ENCODE data around the gene KRT77. TPM values are rescaled to one million over a fixed set of nuclear protein-coding genes. Genes with fewer than 3 reads are reported as not detected.

Gene KRT77
- total RNA-seq, 6 donors from 2014 or later: not detected

DNA sequence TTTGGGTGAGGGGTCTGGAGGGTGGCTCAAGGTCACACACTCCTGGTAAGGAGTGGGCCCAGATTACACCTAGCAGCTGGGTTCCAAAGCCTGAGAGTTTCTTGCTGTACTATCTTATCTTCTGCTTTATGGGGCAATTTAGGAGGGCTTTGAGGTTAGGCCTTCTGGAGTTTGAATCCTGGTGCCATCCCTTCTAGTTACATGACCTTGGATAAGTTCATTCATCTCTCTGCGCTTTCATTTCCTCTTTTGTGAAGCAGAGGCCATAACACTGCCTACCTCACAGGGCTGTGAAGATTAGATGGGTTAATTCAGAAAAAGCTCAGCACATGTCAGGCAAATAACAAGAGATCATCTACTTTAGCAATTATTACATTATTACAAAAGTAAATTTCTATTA is 7.4 kb upstream of the KRT77 start:
- ATAC-seq (ENCODE audit: low FRiP score in 2 of 2) (no peak), DNase-seq (no peak)
- H3K27ac ChIP-seq: no peak overlapping the region
- TF ChIP-seq EP300 (IDR thresholded peaks at IDR 0.05) (no peak), POLR2A (IDR thresholded peaks at IDR 0.05) (no peak), POLR2AphosphoS5 (IDR thresholded peaks at IDR 0.05) (no peak)
- TF ChIP-seq, protein P1, sequence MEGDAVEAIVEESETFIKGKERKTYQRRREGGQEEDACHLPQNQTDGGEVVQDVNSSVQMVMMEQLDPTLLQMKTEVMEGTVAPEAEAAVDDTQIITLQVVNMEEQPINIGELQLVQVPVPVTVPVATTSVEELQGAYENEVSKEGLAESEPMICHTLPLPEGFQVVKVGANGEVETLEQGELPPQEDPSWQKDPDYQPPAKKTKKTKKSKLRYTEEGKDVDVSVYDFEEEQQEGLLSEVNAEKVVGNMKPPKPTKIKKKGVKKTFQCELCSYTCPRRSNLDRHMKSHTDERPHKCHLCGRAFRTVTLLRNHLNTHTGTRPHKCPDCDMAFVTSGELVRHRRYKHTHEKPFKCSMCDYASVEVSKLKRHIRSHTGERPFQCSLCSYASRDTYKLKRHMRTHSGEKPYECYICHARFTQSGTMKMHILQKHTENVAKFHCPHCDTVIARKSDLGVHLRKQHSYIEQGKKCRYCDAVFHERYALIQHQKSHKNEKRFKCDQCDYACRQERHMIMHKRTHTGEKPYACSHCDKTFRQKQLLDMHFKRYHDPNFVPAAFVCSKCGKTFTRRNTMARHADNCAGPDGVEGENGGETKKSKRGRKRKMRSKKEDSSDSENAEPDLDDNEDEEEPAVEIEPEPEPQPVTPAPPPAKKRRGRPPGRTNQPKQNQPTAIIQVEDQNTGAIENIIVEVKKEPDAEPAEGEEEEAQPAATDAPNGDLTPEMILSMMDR (IDR thresholded peaks at IDR 0.05): no peak
- no peaks in the 10 kb centered on the region for H3K36me3 ChIP-seq
- H3K4me3 ChIP-seq: no peak overlapping the region
- WGBS, 2 donors: 56 to 100% methylated on average over 1 of the region's 1 CpG
- peaks cover 0 to 28% (median 6%) of the 10 kb centered on the region in 4 donors for H3K27me3 ChIP-seq
- no peaks in the 10 kb centered on the region for H3K9me3 ChIP-seq
- peaks cover 0 to 11% (median 5%) of the 10 kb centered on the region in 4 donors for H3K4me1 ChIP-seq

- 48 to 57% methylated on average over 4 of the region's 4 CpGs for WGBS, 2 donors
- DNase-seq: no peak
- Histone ChIP-seq H3K4me1 (no peaks in the 10 kb centered on the region), H3K27ac (no peak overlapping the region), H3K27me3 (peaks cover 0 to 5% (median 0%) of the 10 kb centered on the region in 4 donors), H3K4me3 (no peak overlapping the region), H3K9me3 (no peaks in the 10 kb centered on the region), H3K36me3 (no peaks in the 10 kb centered on the region)
- no peak for ATAC-seq (ENCODE audit: low FRiP score in 2 of 2)
- no peak for TF ChIP-seq POLR2A (IDR thresholded peaks at IDR 0.05)
- TF ChIP-seq POLR2AphosphoS5 (IDR thresholded peaks at IDR 0.05): no peak
- no peak for TF ChIP-seq EP300 (IDR thresholded peaks at IDR 0.05)
- TF ChIP-seq, protein P1 (IDR thresholded peaks at IDR 0.05): no peak
Measured at GRCh38 chr12:52708010-52708409, 4.7 kb upstream of the KRT77 start.

DNA sequence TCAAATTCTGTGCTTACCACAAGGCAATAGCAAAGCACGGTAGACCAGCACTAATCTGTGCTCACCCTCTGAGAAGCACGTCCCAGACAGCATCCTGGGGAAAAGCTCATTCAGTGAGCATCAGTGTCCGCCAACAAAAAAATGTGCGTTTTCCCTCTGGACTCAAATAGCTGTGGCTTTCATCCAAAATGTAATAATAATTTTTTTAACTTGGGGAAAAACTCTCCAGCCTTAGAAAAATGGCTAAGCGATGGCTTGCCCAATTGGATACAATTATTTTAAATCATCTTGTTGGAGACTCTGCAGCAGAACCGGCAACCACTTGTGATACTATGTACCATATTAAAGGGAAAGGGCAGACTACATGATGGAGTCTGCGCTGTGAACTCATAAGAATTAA is 1.1 kb upstream of the KRT77 start:
- Histone ChIP-seq H3K27me3 (no peaks in the 10 kb centered on the region), H3K4me3 (no peak overlapping the region), H3K27ac (no peak overlapping the region), H3K9me3 (no peaks in the 10 kb centered on the region), H3K4me1 (no peaks in the 10 kb centered on the region), H3K36me3 (no peaks in the 10 kb centered on the region)
- DNase-seq (no peak), ATAC-seq (ENCODE audit: low FRiP score in 2 of 2) (no peak)
- no peak for TF ChIP-seq EP300 (IDR thresholded peaks at IDR 0.05)
- WGBS, 2 donors: 73 to 81% methylated on average over 7 of the region's 7 CpGs

DNA sequence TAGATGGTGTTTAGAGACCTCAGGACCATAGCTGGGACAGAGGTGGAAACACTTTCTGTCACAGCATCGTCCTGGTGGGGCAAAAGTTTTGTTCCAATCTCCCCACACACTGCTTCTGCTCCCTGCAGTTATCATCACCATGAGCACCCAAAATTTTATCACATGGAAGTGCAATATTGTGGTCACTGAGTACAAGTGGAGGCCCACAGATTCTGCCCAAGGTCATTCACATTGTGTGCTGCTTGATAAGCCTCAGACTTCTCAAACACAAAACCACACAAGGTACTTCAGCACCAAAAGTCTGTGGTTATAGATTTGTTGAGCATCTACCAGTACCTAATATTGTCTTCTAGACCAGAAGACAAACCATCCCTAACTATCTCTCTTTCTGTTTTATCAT is 554 bp upstream of the KRT77 start:
- TF ChIP-seq POLR2AphosphoS5 (IDR thresholded peaks at IDR 0.05) (no peak), POLR2A (IDR thresholded peaks at IDR 0.05) (no peak), EP300 (IDR thresholded peaks at IDR 0.05) (no peak)
- TF ChIP-seq, protein P1 (IDR thresholded peaks at IDR 0.05): no peak
- Histone ChIP-seq H3K27me3 (no peaks in the 10 kb centered on the region), H3K4me1 (no peaks in the 10 kb centered on the region), H3K36me3 (no peaks in the 10 kb centered on the region), H3K27ac (no peak overlapping the region), H3K4me3 (no peak overlapping the region), H3K9me3 (no peaks in the 10 kb centered on the region)
- DNase-seq (no peak), ATAC-seq (ENCODE audit: low FRiP score in 2 of 2) (no peak)
- WGBS, 2 donors: 29 to 67% methylated on average over 1 of the region's 1 CpG

GRCh38 chr12:52702338-52702737 is 986 bp downstream of the KRT77 start:
- H3K27ac ChIP-seq: no peak overlapping the region
- no peaks in the 10 kb centered on the region for H3K36me3 ChIP-seq
- DNase-seq (no peak), ATAC-seq (ENCODE audit: low FRiP score in 2 of 2) (no peak)
- H3K9me3 ChIP-seq: no peaks in the 10 kb centered on the region
- H3K4me3 ChIP-seq: no peak overlapping the region
- TF ChIP-seq POLR2A (IDR thresholded peaks at IDR 0.05) (no peak), EP300 (IDR thresholded peaks at IDR 0.05) (no peak)
- TF ChIP-seq, protein P1 (IDR thresholded peaks at IDR 0.05): no peak
- H3K27me3 ChIP-seq: no peaks in the 10 kb centered on the region
- WGBS, 2 donors: 76 to 85% methylated on average over 2 of the region's 2 CpGs
- H3K4me1 ChIP-seq: no peaks in the 10 kb centered on the region
